GM12864 (cell line): ENCODE measurements around the gene C1QTNF12.

Source experiments
- DNase-seq: peaks from one replicate; pipeline ENCODE4 v3.0.0-alpha.2; 2011; ENCODE audit warnings: low read depth
- H3K4me3 ChIP-seq: 2 replicates; pipeline ENCODE4 v1.5.1; 2011; ENCODE audit warnings: mild to moderate bottlenecking, low read depth, low read length, control low read depth
- TF ChIP-seq, protein P1 (sequence below): IDR thresholded peaks from 2 replicates; pipeline ENCODE4 v1.5.1; 2011; ENCODE audit warnings: low read depth, mild to moderate bottlenecking, moderate library complexity, low read length, control low read depth, inconsistent platforms; ENCODE audit errors: missing control alignments

Gene C1QTNF12

DNA sequence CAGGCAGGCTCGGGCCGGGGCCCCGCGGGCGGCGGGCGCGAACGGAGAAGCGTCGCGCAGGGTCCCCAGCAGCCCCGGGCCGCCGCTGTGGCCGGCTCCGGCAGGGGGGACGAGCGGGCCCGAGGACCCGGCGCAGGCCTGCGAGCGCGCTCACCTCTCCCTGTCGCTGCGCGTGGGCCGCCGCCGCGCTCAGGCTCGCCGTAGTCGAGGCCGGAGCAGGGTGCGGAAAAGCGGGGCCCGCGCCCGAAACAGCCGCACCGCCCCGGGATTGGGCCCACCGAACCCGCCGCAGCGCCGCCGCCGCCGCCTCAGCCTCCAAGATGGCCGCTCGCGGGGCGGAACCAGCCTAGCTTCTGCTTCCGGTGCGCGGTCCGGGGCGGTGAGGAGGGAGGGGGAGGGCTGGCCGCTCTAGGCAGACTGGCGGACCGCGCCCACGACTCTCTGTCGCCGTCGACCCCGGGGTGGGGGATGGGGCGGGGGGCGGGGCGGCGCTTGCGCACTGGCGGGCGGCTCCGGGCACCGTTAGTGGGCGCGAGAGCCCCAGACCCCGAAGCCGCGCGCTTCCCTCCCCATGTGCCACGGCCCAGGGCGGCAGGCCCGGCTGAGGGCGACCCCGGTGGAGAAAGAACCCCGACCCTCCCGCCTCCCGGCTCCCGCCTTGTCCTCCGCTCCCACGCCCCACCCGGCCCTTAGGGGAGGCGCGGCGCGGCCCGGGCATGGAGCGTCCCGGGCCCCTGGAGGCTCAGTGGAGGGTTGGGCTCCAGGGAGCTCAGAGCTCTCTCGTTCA is 27.2 kb upstream of the C1QTNF12 start, which contains the start of gene UBE2J2:
Gene UBE2J2 (minus strand): TSS at position 343 of the 787 bp plus-strand sequence. CDS start 5,862 bp downstream, outside the sequence.
- TF ChIP-seq, protein P1, sequence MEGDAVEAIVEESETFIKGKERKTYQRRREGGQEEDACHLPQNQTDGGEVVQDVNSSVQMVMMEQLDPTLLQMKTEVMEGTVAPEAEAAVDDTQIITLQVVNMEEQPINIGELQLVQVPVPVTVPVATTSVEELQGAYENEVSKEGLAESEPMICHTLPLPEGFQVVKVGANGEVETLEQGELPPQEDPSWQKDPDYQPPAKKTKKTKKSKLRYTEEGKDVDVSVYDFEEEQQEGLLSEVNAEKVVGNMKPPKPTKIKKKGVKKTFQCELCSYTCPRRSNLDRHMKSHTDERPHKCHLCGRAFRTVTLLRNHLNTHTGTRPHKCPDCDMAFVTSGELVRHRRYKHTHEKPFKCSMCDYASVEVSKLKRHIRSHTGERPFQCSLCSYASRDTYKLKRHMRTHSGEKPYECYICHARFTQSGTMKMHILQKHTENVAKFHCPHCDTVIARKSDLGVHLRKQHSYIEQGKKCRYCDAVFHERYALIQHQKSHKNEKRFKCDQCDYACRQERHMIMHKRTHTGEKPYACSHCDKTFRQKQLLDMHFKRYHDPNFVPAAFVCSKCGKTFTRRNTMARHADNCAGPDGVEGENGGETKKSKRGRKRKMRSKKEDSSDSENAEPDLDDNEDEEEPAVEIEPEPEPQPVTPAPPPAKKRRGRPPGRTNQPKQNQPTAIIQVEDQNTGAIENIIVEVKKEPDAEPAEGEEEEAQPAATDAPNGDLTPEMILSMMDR, result no peak
- H3K4me3 ChIP-seq, result peak within 1 kb of the TSS; percentile 99
- peak; percentile 70 for DNase-seq

DNA sequence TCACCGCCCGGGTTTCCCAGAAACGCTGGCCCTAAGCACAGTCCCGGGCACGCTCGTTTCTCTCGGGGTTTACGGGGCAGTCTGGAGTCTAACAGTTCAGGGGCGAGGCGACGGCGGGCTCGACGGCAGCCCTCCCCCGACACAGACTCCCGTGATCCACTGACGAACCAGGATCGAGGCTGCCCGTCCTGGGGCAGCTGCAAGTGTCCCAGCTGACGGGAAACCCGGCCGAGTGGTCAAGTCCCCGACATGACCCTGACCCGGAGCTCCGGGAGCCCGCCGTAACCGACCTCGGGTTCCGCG is 26.6 kb upstream of the C1QTNF12 start:
- TF ChIP-seq, protein P1, result no peak
- peak overlapping the region; percentile 99 for H3K4me3 ChIP-seq
- DNase-seq, result no peak

DNA sequence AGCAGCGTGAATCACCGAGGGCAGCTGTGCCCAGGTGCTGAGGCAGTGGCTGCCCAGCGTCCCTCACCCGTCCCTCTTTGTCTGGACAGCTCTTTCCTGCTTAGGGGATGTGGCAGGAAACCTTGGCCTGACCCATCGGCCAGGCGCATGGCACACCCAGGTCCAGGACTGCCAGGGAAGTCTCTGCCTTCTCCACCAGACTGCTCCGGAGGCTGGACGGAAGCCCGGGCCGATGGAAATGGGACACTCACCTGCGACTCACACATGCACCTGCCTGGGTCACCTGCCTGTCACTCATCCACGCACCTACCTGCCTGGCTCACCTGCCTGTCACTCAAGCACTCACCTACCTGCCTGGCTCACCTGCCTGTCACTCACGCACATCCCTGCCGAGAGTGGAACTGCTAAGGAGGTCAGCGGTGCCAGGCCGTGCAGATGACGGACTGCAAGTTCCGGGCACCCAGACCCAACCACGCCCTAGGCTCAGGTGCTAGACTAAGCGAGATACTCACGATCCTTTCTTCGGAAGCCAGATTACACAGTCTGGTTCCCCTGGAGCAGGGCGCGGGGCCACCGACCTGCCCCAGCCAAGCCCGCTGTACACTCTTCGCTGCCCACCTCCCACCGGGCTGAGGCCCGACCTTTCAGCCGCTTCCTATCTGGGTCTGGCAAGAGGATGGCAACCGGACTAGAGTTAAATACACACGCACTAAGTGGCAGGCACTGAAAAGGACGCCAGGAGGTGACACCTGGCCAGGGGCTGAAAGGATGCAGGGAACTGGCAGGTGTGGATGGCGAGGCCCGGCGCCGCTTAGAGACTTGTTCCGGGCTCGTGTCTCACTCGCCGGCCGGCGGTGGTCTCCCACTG is 26.1 kb upstream of the C1QTNF12 start:
- DNase-seq, result no peak
- peak overlapping the region; percentile 99 for H3K4me3 ChIP-seq
- TF ChIP-seq, protein P1, result no peak

DNA sequence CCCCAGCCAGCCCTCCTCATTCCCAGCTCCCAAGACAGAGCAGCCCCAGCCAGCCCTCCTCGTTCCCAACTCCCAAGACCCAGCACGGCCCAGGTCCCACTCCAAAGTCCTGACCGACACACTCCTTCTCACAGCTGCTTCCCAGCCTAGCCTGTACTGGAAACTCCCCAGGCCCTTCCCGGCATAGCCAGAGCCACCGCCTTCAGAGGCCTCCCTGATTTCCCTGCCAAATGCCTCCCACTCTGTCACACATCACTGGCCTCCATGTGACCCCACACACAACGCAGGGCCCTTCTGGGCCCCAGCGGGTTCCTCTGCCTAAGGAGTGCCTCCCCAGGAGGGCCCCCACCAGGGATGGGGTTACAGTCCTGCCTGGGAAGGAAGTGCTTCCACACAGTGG is 24.3 kb upstream of the C1QTNF12 start:
- TF ChIP-seq, protein P1, result no peak
- H3K4me3 ChIP-seq, result no peak overlapping the region
- no peak for DNase-seq

DNA sequence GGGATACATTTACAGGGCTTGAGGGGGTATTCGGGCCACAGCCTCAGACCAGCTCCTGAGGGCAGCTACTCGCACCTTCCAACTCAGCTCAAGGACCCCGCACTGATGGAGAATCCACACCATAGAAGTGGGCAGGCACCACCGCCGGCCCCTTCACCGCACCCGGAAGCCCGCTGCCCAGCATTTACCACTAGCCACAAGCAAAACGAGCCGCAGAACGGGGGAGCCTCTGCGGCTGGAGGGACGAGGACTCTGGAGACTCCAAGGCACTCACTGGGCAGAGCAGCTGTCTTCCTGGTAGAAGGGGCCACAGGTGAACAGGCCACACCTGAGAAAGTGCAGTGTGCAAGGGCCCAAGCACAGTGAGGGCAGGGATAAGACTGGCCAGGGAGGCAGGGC is 21.8 kb upstream of the C1QTNF12 start:
- DNase-seq, result no peak
- TF ChIP-seq, protein P1, result no peak

DNA sequence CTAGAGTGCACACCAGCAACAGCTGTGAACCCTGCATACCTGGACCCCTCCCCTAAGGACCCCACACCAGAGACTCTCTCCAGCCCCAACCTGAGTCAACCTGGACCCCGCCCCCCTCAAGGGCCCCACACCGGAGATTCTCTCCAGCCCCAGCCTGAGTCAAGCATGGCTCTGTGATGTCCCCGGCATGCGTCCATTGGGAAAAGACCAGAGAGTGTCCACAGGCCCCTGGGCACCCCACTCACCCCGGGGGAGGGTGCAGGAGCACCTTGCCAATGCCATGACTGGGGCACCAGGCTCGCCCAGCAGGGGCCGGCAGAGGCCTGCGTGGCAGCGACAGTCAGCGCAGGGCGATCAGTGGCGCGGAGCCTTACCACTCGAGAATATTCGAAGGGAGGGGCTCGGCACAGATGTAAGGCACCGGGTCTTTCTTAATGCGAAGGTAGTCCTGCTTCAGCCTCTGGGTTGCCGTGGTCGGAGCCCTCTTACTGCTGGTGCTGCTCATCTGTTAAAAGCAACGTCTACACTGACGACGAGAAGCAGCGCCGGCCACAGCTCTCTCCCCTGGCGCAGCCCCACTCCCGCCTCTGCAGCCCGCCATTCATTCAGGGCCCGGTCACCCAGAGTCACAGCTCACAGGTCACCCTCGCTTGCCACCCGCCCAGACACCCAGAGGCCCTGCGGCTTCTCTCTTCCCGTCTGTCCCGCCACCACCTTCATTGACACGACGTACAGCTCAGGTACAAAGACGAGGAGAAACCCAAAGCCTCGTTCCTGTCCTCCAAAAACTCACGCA is 21.2 kb upstream of the C1QTNF12 start:
- TF ChIP-seq, protein P1, result no peak
- no peak overlapping the region for H3K4me3 ChIP-seq
- DNase-seq, result no peak

More for the DNA sequence above, 21.8 kb upstream of the C1QTNF12 start:
- H3K4me3 ChIP-seq, result no peak overlapping the region
